VCaP (cell line): ENCODE measurements around the gene OTOP2.

Source experiments
- H3K27ac ChIP-seq: fragments of 450-650 bp; 2 replicates; pipeline ENCODE4 v1.5.1; 2017
- TF ChIP-seq, protein P1 (sequence below): fragments of 450-650 bp; conservative IDR thresholded peaks from 2 replicates; pipeline ENCODE4 v1.5.1; 2017; ENCODE audit warnings: mild to moderate bottlenecking, moderate library complexity

Gene OTOP2

DNA sequence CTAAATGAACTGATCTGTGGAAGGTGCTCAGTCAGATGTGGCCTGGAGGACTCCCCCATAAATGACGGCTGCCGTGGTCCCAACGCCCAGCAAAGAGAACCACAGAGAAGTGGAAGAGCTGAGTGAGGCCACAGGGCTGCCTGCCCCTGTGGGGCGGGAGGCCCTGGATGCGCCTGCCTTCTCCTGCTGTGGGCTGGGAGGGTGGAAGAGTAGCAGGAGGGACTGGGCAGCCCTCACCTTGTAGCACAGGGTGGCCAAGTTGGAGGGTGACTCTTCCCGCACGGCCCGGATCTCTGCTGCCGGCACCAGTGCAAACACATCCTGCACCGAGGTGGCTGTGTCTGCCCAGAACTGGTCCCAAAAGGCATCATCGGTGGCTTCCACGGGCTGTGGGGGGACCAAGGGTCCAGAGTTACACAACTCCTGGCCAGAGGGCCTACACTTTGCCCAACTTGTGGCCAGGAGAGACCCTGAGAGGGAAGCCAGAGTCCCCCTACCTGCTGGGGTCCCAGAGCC, 40.2 kb downstream of the OTOP2 start:
- H3K27ac ChIP-seq: no peak overlapping the region
- TF ChIP-seq, protein P1, sequence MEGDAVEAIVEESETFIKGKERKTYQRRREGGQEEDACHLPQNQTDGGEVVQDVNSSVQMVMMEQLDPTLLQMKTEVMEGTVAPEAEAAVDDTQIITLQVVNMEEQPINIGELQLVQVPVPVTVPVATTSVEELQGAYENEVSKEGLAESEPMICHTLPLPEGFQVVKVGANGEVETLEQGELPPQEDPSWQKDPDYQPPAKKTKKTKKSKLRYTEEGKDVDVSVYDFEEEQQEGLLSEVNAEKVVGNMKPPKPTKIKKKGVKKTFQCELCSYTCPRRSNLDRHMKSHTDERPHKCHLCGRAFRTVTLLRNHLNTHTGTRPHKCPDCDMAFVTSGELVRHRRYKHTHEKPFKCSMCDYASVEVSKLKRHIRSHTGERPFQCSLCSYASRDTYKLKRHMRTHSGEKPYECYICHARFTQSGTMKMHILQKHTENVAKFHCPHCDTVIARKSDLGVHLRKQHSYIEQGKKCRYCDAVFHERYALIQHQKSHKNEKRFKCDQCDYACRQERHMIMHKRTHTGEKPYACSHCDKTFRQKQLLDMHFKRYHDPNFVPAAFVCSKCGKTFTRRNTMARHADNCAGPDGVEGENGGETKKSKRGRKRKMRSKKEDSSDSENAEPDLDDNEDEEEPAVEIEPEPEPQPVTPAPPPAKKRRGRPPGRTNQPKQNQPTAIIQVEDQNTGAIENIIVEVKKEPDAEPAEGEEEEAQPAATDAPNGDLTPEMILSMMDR: no peak

DNA sequence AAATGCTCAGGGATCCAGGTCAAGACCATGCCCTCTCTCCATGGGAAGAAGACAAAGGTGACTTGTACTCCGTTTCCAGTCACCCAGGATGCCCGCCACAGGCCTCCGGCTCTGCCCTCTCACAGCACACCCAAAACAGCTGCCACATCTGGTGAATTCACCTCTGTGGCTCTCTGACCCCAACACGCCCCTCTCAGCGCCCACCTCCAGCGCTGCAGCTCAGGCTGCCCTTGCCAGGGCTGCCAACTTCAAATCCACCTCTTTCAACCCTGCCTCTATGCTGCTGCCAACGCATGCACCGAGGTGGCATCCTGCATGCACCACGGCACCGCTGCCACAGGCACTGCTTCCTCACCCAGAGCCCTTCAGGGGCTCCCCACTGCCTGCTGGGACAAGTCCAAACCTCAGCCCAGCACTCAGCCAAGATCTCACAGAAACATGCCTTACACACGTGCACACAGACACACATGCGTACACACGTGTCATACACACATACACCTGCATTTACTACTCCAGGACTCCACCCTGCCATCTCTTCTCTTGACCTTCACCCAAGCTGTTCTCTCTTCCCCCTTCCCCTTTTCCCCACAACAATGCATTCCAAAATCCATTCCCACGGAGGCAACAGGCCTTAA, 41.0 kb downstream of the OTOP2 start:
- TF ChIP-seq, protein P1: no peak
- no peak overlapping the region for H3K27ac ChIP-seq

DNA sequence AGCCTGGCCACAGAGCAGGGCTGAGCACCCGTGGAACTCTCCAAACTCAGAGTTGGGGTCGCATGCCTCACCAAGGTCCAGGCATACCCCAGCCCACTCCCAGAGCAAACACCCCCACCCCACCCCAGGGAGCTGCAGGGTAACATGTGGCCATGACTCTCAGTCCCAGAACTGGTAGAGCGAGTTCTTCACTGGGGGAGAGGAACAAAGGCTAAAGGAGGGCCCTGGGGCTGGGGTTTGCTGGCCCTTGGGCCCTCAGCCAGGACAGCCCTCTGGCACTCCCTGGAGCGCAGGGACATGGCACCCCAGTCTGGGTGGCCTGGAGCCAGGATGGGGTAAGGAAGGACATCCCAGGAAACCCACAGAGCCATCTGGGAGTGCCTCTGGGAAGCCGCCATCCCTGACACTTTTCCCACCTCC, 44.3 kb downstream of the OTOP2 start:
- TF ChIP-seq, protein P1: no peak
- H3K27ac ChIP-seq: peak overlapping the region; percentile 86

DNA sequence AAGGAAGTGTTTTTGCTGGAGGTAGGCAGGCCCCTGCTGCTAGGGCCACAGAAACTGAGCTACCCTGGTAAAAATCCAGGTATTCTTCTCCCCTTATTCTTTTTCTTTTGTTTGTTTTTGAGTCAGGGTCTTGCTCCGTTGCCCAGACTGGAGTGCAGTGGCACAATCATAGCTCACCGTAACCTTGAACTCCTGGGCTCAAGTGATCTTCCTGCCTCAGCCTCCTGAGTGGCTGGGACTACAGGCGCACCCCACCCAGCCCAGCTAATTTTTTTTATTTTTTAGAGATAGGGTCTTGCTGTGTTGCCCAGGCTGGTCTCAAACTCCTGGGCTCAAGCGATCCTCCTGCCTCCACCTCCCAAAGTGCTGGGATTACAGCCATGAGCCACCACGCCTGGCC, 45.4 kb downstream of the OTOP2 start:
- H3K27ac ChIP-seq: peak overlapping the region; percentile 86

DNA sequence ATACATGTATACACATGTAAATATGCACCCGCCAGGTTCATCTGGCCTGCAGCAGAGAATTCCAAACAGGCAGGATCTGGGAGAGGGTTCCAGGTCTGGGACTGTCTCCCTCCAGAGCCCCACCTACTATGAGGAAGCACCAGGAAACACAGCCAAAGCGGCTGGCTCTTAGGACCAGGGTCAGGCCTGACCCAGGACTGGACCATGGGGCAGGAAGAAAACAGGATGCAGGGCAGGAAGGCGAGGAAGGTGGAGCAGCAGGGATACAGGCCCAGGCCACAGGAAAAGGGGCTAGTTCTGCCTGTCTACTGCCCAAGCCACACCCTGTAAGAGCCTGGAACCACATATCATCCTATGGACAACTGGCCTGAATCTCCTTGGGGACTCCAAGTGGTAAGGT, 46.3 kb downstream of the OTOP2 start:
- peak overlapping the region; percentile 86 for H3K27ac ChIP-seq
- TF ChIP-seq, protein P1: no peak

DNA sequence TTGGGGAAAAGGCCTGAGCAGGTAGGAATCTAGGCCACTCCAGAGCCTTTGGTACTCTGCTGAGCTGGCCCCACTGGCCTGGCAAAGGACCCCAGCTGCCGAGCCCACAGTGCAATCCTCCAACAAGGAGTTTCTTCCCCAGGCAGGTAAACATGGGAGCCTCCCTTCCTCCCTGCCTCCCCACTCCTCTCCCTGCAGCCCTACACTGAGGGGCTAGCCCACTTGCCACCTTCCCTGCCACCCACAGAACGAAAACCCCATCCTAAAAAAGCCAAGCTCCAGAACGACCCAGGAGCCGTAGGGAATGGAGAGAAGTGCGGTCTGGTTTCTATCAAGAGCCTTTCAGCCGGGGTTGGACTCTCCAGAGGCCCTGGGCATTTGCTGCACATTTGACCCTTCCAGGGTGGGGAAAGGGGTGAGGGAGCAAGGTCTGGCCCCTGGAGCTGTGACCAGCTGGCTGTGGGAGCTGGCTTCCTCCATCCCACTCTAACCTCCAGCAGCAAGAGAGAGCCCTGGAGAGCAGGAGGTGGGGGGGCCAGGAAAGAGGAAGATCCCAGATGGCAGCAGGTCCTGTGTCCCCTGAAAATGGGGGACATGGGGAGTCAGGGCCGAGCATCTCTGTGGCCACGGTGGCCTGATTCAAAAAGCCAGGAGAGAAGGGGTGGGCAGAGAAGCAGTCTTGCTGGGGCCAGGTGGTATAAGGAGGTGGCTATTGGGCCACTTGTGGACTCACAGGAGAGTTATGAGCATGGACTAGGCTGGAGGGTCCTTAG, 47.2 kb downstream of the OTOP2 start:
- TF ChIP-seq, protein P1: no peak
- H3K27ac ChIP-seq: peak overlapping the region; percentile 86

DNA sequence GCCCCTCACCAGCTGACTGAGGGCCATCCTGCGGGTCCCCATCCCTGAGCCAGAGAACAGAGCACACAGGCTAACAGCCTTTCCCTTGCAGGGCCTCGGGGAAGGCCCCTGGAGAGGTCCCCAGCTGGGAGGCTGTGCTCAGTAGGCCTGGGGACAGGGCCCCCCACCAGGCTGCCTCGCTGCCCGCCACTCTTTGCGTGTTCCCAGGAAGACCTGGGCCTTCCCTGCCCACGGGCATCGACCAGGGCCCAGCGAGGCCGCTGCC, 47.7 kb downstream of the OTOP2 start:
- peak overlapping the region; percentile 86 for H3K27ac ChIP-seq

More for the DNA sequence above, 47.7 kb downstream of the OTOP2 start:
- TF ChIP-seq, protein P1: no peak
